Measurements from ENCODE around the gene GZMH.
"Not testable (repeated sequence)": the region's sequence is repeated elsewhere in the genome, so short reads cannot be mapped to it uniquely, and the experiment has no call there.

The GZMH gene

DNA sequence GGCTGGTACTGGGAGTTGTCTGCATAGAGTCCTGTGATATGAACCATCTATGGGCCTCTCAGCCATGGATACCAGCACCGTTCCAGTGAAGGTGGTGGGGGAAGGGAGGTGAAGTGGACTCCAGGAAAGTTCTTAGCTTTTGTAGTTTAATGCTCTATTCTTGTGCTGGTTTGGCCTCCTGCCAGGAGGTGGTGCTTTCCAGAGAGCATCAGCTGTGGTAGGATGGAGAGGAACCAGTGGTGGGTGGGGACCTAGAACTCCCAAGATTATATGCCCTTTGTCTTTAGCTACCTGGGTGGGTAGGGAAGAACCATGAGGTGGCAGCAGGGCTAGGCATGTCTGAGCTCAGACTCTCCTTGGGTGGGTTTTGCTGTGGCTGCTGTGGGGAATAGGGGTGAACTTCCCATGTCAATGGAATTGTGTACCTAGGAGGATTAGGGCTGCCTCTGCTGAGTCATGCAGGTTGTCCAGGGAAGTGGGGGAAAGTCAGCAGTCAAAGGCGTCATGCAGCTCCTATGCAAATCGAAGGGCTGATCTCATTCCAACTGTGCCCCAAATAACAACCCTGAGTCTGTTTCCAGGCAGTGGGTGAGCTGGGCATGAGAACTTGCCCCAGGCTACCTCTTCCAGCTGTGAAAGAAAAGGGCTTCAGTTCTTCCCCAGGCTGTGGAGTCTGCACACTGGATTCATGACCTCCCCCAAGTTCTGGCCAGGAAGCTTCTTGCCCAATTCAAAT lies 14.2 kb downstream of the GZMH start:
- DNase-seq (ENCODE audit: low spot score): no peak

DNA sequence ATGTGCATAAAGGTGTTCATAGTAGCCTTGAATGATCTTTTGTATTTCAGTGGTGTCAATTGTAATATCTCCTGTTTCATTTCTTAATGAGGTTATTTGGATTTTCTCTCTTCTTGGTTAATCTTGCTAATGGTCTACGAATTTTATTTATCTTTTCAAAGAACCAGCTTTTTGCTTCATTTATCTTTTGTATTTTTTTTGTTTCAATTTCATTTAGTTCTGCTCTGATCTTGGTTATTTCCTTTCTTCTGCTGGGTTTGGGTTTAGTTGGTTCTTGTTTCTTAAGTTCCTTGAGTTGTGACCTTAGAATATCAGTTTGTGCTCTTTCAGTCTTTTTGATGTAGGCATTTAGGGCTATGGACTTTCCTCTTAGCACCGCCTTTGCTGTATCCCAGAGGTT lies 18.5 kb downstream of the GZMH start:
- not testable (repeated sequence) for DNase-seq (ENCODE audit: low spot score)

DNA sequence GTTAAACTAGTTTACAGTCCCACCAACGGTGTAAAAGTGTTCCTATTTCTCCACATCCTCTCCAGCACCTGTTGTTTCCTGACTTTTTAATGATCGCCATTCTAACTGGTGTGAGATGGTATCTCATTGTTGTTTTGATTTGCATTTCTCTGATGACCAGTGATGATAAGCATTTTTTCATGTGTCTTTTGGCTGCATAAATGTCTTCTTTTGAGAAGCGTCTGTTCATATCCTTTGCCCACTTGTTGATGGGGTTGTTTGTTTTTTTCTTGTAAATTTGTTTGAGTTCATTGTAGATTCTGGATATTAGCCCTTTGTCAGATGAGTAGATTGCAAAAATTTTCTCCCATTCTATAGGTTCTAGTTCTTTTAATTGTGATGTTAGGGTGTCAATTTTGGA lies 25.1 kb downstream of the GZMH start:
- not testable (repeated sequence) for DNase-seq (ENCODE audit: low spot score)

DNA sequence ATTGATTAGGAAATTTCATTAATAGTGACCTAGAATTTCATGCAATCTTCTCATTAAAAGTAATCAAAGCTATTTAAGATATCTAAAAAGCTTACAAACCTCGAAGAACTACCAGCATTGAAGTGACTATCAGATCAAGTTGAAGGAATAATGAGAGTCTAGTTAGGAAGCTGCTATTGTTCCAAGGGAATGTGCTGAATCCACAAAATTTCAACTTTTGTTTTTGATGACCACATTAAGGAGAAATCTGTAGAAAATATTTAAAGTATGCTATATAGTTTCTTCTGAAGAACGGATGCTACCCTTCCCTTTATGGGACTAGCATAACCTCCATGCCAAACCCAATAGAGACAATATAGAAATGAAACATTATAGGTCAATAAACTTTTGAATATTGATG lies 30.9 kb downstream of the GZMH start:
- DNase-seq (ENCODE audit: low spot score): no peak

DNA sequence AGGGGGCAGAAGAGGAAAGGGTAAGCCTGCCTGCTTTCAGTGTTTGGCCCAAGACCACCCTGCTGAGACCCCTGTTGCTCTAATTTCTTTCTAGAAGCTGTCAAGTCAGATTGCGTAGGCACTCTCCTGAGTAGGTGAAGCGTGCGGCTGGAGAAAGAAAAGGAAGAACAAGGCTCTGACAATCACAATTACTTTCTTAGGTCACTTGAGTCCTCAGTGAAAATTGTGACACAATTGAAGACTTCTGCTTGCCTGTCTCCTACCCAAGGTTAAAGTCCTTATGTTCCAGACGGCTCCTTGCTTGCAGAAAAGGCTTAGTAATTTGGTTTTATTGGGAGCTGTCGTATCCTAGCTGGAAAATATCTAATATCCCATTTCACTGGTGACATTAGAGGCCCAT lies 32.7 kb downstream of the GZMH start:
- DNase-seq (ENCODE audit: low spot score): no peak

DNA sequence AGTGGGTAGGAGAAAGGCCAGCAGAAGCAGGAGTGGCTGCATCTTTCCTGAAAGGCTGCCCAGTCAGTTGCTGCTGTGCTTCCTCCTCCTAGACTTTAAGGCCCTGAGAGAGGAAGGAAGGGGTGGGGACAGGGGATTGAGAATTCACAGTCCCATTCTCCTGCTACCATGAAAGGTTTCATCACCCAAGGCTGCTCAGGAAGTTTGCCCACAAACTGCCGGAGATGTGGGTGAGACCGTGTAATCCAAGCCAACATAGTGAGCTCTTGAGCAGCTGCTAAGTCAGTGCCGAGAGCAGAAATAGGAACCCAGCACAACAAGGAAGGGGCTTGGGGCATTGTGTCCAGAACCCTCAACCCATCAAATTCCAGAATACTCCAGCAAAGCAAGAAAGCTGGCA lies 33.3 kb downstream of the GZMH start, which contains the start of gene CTSG:
CTSG (minus strand) TSS at position 69 of the 400 bp plus-strand sequence; CDS start at position 42, 27 bp downstream.
- no peak for DNase-seq (ENCODE audit: low spot score)

DNA sequence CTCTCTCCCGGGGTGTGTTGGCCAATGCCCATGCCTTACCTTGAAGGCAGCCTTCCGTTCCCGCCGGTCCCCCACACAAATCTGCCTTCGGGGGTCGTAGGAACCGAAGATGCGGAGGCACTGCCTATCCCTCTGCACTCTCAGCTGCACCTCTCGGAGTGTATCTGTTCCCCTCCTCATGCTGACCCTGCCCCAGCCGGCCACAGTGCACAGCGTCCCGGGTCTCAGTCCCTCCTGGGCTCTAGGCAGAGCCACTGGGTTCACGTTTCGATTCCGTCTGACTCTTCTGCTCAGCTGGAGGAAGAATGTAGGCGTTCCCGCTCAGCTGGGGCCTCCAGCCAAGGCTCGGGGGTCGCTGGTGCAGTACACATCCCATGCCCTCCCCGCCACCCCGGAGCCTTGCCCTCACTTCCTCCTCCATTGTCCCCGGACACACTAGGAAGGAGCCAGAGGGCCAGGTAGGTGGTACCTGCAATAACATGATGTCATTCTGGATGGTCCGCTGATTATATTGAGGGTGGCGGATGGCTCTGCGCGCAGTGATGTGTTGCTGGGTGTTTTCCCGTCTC lies 35.2 kb downstream of the GZMH start:
- no peak for DNase-seq (ENCODE audit: low spot score)

DNA sequence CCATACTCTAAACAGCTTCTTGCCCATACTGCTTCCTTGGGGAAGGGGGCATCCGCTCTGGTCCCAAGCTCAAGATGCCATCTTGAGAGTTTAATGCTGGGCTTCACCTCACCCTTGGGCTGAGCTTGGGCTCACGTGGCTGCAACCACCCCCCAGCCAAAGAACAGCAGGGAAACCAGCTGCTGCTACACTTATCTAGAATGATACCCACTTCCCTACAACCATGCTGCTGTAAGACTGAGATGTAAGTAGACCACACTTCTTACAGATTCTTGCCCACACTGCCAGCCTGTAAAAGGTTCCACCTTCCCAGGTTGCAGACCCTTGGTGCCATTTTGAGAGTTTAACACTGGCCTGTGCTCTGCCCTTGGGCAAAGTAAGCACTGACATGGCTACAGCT lies 43.2 kb downstream of the GZMH start:
- DNase-seq (ENCODE audit: low spot score): no peak

DNA sequence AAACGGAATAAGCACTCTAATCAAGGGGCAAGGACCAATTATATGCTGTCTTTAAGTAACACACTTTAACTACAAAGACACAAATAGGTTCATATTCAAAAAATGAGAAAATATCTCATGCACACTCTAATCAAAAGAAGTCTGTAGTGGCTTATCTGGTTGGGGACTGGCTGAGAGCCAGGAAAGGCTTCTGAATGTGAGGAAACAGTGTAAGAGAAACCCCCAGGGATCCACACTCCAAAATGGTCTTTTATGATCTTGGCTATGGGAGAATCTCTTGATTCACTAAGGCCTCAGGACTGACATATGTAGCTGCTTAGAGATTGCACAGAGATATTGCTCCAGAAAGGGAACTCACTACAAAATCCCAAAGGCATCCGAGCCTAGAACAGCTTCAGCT lies 43.7 kb downstream of the GZMH start:
- no peak for DNase-seq (ENCODE audit: low spot score)

DNA sequence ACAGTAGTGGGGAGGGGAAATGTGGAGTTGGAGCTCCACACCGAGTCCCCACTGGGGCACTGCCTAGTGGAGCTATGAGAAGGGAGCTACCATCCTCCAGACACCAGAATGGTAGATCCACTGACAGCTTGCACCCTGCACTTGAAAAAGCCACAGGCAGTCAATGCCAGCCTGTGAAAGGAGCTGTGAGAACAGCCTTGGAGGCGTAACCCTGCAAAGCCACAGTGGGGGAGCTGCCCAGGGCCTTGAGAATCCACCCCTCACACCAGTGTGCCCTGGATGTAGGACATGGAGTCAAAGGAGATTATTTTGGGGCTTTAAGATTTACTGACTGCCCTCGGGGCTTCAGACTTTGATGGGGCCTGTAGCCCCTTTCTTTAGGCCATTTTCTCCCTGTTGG lies 46.0 kb downstream of the GZMH start:
- no peak for DNase-seq (ENCODE audit: low spot score)

DNA sequence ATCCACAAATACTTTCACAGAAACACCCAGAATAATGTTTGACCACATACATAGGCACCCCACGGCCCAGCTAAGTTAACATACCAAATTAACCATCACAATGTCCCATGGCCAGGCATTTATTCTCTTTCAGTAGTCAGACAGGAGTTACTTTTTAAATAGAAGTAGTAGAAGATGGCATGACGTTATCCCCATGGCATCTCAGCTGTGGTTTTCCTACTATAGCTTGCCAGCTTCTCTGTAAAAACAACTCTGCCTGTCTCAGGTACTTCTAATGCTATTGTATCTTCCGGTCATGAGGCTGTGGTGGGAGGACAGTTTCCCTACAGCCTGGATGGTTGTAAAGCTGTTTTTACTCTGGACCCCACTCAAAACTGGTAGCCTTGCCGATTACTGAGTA lies 52.7 kb downstream of the GZMH start:
- DNase-seq (ENCODE audit: low spot score): no peak
